GM21526 (cell line): ENCODE data around the gene RNF121.

Experiments used
- ATAC-seq: cut with Tn5 transposase; IDR thresholded peaks from one replicate; pipeline ENCODE4 v1.9.1; 2021; ENCODE audit warnings: moderate library complexity; ENCODE audit not compliant: unreplicated experiment, low FRiP score

The RNF121 gene

DNA sequence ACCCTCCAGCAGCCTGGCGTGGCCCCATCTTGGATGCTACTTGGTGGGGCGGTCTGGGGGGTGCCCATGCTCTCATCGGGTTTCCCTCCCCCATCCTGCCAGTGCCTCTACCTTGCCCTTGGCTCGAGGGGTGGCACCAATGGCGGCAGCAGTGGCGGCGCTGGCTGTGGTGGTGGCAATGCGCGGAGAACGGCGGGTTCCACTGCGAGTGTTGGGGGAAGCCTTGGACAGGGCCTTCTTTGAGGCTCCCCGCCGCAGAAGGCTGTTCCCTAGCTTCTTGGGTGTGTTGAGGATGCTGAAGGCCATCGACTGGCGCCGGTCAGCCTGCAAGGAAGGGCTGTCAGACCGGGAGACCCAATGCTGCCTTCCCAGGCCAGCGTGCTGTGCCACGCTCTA lies 74.9 kb downstream of the RNF121 start:
- no peak for ATAC-seq

DNA sequence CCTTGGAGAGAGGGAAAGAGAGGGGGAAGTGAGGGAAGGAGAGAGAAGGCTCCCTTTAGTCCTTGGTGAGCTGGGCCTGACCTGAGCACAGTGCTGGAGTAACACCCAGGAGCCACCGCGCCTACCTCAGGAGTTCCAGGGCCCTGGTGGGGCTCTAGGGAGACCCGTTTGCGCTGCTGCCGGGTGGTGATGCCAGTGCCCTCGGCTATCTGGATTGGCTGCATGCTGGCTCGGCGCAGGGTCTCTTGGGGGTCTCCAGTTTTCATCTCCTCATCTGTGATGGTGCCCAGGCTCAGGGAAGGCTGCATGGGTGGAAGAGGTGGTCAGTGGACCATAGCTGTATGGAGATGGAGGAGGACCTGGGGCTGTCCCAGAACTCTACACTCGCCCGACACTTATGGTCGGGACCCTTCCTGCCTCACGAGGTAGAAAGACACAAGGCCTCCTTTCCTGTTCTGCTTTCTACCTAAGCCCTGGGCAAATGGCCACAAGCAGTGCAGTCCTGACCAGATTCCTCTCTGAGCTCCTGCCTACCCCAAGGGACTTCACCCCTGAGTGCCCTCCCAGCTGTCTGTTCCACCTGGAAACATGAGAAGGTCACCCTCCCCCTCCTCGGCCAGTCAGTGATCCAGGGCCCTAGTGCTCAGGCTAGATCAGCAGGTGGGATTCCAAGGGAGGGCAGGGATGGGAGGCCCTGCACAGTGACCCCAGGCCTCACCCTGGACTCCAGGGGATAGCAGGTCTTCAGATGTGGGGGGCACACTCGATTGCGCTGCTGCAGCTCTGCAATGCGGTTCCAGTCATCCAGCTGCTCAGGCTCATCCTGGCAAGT lies 75.9 kb downstream of the RNF121 start:
- no peak for ATAC-seq

DNA sequence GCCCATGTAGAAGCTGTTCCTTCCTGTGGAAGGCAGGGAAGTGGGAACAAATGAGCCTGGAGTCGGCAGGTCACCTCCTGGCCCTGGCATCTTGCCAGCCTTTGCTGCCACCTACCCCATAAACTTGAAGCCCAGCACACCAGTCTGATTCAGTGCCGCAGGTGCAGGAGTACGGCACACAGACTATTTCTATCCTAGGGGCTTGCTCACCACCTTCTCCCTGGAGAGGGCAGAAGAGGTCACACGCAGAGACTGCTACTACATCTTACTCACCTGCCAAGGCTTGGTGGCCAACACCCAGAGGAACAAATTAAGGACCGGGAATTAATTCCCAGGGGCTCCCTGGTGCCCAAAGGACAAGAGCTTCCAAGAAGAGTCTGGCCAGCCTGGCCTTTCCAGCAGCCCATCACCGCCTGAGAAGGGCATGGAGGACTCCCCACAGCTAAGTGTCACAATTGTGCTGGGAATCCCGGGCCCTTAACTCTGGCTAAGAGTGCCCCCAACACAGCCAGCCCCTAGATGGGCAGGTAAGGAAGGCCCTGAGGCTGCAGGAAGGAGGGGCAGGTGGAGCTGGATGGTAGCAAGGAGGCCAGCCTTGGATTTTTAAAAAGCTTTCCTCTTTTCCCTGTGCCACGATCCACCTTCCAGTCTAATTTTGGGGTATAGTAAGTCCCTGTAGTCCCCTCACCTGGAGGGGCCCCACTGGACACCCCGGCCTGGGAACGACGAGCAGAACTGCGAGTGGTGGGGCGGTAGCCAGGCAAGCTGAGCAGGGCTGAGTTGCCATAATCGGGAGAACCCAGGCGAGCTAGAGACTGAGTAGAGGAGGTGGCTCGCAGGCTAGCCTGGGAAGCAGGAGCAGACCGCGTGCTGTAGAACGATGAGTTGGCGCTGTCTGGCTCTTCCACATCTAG lies 76.8 kb downstream of the RNF121 start:
- no peak for ATAC-seq

GRCh38 chr11:72006309-72007088 lies 77.7 kb downstream of the RNF121 start:
- ATAC-seq, result no peak

GRCh38 chr11:72007089-72007476 lies 78.2 kb downstream of the RNF121 start:
- no peak for ATAC-seq

- ATAC-seq, result no peak
Observed at GRCh38 chr11:72007587-72007986, 78.7 kb downstream of the RNF121 start.

- ATAC-seq, result no peak
Observed at GRCh38 chr11:72008728-72009127, 79.9 kb downstream of the RNF121 start.

DNA sequence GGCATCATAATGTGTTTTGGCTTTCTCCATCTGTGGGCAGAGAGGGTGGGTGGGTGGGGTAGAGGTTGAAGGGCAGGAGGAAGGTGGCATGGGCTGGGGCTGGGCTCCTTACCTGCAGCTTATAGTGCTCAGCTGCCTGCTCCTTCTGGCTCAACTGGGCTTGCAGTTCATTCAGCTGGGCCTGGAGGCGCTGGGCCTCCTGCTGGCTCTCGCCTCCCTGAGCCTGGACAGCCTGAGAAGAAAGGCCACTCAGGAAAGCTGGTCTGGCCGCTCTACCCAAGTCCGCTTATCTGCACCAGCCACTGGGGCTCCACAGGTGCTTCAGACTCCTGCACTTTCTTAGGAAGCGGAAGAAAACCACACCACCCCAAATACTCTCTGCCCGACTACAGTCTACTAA lies 80.3 kb downstream of the RNF121 start:
- ATAC-seq, result no peak

GRCh38 chr11:72010529-72011233 lies 81.8 kb downstream of the RNF121 start:
- no peak for ATAC-seq

GRCh38 chr11:72012091-72012630 lies 83.3 kb downstream of the RNF121 start:
- no peak for ATAC-seq

GRCh38 chr11:72012897-72013721 lies 84.3 kb downstream of the RNF121 start:
- ATAC-seq, result no peak

GRCh38 chr11:72013765-72014711 lies 85.2 kb downstream of the RNF121 start:
- no peak for ATAC-seq

DNA sequence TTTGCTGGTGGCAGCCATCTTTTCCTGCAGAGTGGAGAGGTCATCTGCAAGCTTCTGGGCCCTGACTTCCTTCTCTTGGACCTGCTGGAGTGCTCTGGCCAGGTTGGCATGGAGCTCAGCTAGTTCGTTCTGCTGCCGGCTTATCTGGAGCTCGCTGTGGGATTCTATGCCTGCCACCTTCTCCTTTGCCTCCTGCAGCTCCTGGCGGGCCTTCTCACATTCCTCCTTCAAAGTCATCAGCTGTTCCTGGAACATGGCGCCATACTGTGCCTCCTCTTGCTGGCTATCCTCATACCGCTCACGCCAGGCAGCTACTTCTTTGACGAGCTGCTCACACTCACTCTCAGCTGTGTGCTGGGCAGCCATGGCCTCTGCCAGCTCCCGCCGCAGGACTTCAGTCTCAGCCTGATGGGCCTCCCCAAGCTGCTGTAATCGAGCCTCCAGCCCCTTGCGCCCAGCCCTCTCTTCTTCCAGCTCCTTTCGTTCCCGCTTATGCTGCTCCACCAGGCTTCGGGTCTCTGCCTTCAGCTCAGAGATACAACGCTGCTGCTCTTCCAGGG lies 86.0 kb downstream of the RNF121 start:
- no peak for ATAC-seq

DNA sequence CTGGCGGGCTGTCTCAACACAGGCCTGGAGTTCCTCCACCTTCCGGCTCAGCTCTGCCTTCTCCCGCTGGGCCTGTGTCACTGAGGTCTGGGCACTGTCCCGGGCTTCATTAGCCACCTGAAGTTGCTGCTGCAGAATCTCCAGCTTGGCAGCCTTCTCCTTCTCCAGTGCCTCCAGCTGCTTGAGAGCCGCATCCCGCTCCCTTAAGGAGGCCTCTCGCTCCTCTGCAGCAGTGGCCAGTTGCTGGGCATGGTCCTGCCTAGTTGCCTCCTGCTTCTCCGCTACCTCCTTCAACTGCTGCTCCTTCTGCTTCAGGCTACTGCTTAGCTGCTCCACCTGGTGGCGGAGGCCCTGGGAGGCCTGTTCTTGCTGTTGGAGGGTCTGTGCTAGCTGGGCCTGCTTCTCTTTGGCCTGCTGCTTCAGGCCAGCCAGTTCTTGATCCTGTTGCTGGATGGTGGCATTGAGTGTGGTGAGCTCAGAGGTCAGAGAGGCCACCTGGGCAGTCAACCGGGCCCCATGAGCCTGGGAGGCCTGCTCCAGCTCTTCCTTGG lies 86.7 kb downstream of the RNF121 start:
- no peak for ATAC-seq

DNA sequence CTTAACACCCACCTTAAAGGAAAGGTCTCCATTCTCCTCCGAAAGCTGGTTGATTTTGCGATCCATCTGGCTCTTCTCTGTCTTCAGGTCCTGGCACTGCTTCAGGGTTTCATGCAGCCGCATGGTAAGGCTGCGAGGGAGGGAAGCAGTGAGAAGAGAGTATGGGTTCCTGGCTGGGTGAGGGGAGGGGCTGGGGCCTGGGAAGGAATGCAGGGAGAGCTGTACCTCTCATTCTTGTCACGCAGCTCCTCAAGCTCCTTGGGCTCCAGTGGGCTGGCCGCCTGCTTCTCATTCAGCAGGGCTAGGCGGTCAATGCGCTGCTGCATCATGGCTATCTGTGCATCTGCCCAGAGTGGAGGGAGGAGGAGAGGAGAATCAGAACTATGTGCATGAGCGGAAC lies 89.3 kb downstream of the RNF121 start:
- ATAC-seq, result no peak

DNA sequence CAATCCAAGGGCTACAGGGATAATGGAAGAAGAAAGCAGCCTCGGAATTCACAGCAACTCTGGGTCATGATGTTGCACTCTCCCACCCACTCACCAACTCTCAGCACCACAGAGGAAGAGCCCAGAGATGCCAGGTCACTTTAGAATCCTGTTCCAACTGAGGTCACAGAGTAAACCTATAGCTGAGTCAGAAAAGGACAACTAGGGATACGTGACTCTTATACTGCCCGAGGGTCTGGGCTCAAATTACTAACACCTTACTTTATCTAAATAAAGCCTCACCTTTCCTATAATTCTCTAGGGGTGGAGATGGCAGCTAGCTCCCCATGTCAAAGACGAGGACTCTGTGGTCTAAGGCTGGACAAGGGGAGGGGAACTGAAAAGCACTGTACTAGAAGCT lies 94.5 kb downstream of the RNF121 start:
- ATAC-seq, result no peak

- ATAC-seq, result no peak
Observed at GRCh38 chr11:72024069-72024754, 95.4 kb downstream of the RNF121 start.
